Measurements from ENCODE around the gene GDF10. TPM values are rescaled to one million over a fixed set of nuclear protein-coding genes. Genes with fewer than 3 reads are reported as not detected.

The GDF10 gene
- total and polyA plus RNA-seq, 5 experiments from 2014 or later: 0.26 to 0.75 (median 0.67) TPM; not detected in 1

DNA sequence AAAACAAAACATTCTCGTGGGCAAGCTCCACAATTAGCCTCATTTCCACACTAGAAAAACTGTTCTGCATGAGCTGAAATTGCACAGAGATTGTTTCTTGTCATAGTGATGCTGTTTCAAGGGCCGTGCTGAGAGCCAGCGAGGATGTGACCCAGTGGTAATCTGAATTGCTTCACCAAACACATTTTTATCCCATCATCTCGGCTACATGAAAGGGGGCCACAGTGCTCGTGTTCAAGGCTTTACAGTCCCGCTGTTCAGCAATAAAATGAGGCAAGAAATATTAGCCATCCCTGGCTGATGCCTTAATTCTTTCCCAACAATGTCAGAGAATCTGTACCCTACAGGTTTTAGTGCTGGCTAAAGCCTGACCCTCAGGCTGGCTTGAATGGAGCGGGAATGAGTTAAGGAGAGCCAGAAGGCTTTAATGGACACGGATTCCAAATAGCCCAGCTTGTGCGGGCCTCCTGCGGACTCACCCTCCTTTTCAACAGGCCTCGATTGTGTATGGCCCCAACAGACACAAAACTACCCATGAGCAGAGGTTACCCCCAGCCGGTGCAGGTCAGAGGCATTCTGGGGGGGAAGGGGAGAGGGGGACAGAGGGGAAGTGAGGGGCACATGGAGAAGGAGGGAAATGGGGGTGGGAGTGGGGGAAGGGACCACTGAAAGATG lies 2.0 kb upstream of the GDF10 start:
- Mint-ChIP-seq H3K27ac (peak overlapping the region in 1 of 10 donors; percentile 70), H3K36me3 (no peaks in the 10 kb centered on the region), H3K4me1 (peaks cover 9 to 22% (median 20%) of the 10 kb centered on the region in 4 donors), H3K4me3 (peak overlapping the region in 2 of 10 donors; percentile 4 to 22), H3K27me3 (peaks cover 0 to 21% (median 7%) of the 10 kb centered on the region in 5 donors), H3K9me3 (no peaks in the 10 kb centered on the region)
- DNase-seq (no peak), ATAC-seq (no peak)
- POLR2A ChIA-PET: no interaction called here

DNA sequence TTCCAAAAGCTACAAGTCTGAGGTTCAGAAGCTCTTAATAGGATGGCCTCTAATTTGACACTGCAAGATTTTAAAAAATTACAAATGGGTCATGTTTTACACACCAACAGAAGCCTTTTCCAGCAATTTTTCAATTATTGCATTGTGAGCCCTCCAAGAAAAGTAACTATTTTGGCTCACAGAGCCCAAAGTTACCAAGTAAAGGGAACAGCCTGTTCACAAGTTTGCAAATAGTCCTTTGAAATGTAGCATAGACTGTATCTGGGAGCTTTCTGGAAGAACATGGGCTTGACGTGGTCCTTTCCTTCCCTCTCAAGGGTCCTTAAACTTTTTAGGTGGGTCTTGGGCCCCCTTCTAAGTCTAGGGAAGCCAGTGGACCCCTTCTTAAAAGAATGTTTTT lies 1.3 kb upstream of the GDF10 start:
- ATAC-seq (no peak), DNase-seq (no peak)
- no peaks in the 10 kb centered on the region for H3K9me3 Mint-ChIP-seq
- peak overlapping the region in 1 of 10 donors; percentile 79 for H3K27ac Mint-ChIP-seq
- no peaks in the 10 kb centered on the region for H3K36me3 Mint-ChIP-seq
- peaks cover 0 to 21% (median 7%) of the 10 kb centered on the region in 5 donors for H3K27me3 Mint-ChIP-seq
- peaks cover 13 to 24% (median 22%) of the 10 kb centered on the region in 4 donors for H3K4me1 Mint-ChIP-seq
- H3K4me3 Mint-ChIP-seq: peak overlapping the region in 4 of 10 donors; percentile 18 to 76 (median 52)
- POLR2A ChIA-PET: no interaction called here

DNA sequence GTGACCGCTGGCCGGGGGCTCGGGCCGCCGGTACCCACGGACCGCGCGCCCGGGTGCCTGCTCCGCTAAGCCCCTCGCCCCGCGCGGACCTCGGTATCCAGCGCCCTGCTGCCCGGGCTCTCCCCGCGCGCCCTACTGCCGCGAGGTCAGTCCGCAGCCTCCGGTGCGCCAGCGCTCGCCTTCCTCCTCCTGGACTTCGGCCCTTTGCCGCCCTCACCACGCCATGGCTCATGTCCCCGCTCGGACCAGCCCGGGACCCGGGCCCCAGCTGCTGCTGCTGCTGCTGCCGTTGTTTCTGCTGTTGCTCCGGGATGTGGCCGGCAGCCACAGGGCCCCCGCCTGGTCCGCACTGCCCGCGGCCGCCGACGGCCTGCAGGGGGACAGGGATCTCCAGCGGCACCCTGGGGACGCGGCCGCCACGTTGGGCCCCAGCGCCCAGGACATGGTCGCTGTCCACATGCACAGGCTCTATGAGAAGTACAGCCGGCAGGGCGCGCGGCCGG lies 483 bp downstream of the GDF10 start:
- Mint-ChIP-seq H3K27me3 (peaks cover 0 to 16% (median 4%) of the 10 kb centered on the region in 5 donors), H3K36me3 (no peaks in the 10 kb centered on the region), H3K9me3 (no peaks in the 10 kb centered on the region), H3K4me3 (peak overlapping the region; percentile 73 to 92 (median 84)), H3K4me1 (peaks cover 21 to 28% (median 26%) of the 10 kb centered on the region in 4 donors), H3K27ac (peak overlapping the region in 2 of 10 donors; percentile 26 to 75)
- ATAC-seq (peak; percentile 27 to 48), DNase-seq (no peak)
- POLR2A ChIA-PET: interaction anchor here (0.9 to 1.1 kb wide), 2 partner anchors 11 to 134 kb away, joined by 3 to 5 read pairs; no protein-coding TSS in a partner anchor

DNA sequence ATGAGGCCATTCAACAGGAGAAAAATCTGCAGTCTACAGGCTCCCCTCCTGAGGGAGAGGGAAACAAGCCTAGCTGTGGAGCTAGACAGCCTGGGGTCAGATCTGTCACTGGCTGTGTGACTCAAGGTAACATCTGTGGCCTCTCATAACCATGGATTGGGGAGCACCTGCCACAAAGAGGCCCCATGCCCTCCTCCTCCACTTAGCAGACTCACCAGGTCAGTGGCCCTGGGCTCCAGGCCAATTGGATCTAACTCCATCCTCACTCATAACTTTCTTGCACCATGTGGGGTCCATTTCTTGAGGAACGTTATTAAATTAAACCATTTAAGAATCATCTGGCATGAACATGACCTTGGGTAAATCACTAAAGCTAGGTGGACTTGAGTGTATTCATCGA lies 1.8 kb downstream of the GDF10 start:
- no peaks in the 10 kb centered on the region for H3K36me3 Mint-ChIP-seq
- H3K4me1 Mint-ChIP-seq: peaks cover 28 to 36% (median 32%) of the 10 kb centered on the region in 4 donors
- H3K9me3 Mint-ChIP-seq: no peaks in the 10 kb centered on the region
- DNase-seq (no peak), ATAC-seq (no peak)
- peak overlapping the region in 7 of 10 donors; percentile 15 to 80 (median 36) for H3K4me3 Mint-ChIP-seq
- H3K27ac Mint-ChIP-seq: peak overlapping the region in 1 of 10 donors; percentile 60
- POLR2A ChIA-PET: interaction anchor here (1.5 kb wide), 1 partner anchor 9 kb away, joined by 5 read pairs; no protein-coding TSS in a partner anchor
- H3K27me3 Mint-ChIP-seq: peaks cover 0 to 16% (median 4%) of the 10 kb centered on the region in 5 donors

DNA sequence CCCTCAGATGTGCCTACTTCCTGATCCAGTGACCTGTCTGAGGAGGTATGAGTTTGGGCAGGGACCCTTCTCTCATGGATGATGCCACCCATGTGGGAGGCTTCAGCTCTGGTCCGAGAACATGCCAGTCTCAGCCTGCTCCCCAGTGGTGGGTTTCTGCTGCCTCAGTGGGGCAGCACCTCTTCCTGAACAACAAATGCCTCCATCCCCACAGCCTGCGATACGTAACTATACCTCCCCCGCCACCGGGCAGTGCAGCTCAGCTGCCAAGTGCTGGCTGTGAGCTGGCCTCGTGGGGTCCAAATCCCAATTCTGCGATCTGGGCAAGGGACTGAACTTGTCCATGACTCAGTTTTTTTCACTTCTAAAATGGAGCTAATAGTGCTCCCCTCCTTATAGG lies 3.1 kb downstream of the GDF10 start:
- H3K9me3 Mint-ChIP-seq: no peaks in the 10 kb centered on the region
- ATAC-seq: no peak
- H3K4me1 Mint-ChIP-seq: peaks cover 32 to 46% (median 41%) of the 10 kb centered on the region in 4 donors
- peak overlapping the region in 2 of 10 donors; percentile 21 to 82 for H3K27ac Mint-ChIP-seq
- peak overlapping the region in 2 of 10 donors; percentile 21 to 33 for H3K4me3 Mint-ChIP-seq
- no peaks in the 10 kb centered on the region for H3K36me3 Mint-ChIP-seq
- peaks cover 0 to 16% (median 4%) of the 10 kb centered on the region in 5 donors for H3K27me3 Mint-ChIP-seq
- POLR2A ChIA-PET: interaction anchor here (0.7 to 1.5 kb wide), 3 partner anchors 8 to 137 kb away, joined by 3 to 5 read pairs (median 3); no protein-coding TSS in a partner anchor
- DNase-seq: no peak

DNA sequence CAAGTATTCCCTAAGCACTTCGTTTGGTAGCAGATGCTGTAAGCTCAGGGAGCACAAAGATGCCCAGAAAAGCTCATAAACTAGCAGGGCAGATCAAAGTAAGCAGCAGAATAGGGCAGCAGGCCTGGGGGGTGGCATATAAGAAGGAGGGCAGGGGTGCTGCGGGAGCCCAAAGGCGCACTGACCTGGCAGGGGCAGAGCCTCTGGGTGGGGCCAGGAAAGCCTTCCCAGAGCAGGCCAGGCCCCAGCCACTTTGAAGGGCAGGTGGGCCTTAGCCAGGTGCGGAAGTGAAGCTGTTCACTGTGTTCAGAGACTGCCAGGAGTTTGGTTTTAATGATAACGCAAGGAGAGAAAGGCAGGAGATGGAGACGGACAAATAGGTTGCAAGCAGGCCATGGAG lies 3.9 kb downstream of the GDF10 start:
- Mint-ChIP-seq H3K4me3 (no peak overlapping the region), H3K27me3 (peaks cover 0 to 16% (median 4%) of the 10 kb centered on the region in 5 donors), H3K4me1 (peaks cover 32 to 50% (median 42%) of the 10 kb centered on the region in 4 donors), H3K27ac (peak overlapping the region in 1 of 10 donors; percentile 21), H3K9me3 (no peaks in the 10 kb centered on the region), H3K36me3 (no peaks in the 10 kb centered on the region)
- DNase-seq (no peak), ATAC-seq (no peak)
- POLR2A ChIA-PET: interaction anchor here (0.9 kb wide), 1 partner anchor 138 kb away, joined by 3 read pairs; no protein-coding TSS in a partner anchor

DNA sequence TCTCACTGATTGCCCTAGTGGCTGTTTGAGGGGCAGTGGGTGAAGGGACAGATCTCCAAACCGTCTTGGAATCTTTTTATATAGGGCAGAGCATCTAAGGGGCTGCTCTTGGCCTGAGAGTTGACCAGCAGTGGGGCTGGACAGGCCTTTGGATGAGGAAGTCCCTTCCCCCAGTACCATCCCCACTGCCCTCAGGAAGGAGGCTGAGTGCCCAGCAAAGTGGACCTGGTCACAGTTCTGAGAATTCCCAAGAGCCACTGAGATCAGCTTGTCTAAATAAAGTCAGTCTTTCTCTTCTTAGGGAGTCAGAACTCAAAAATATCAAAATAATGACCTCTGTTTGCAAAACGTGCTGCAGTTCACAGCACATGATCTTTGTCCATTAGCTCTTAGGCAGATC lies 5.6 kb downstream of the GDF10 start:
- H3K9me3 Mint-ChIP-seq: no peaks in the 10 kb centered on the region
- H3K27me3 Mint-ChIP-seq: peaks cover 0 to 10% (median 4%) of the 10 kb centered on the region in 5 donors
- no peaks in the 10 kb centered on the region for H3K36me3 Mint-ChIP-seq
- H3K27ac Mint-ChIP-seq: peak overlapping the region in 3 of 10 donors; percentile 31 to 77 (median 60)
- H3K4me3 Mint-ChIP-seq: no peak overlapping the region
- DNase-seq (no peak), ATAC-seq (no peak)
- H3K4me1 Mint-ChIP-seq: peaks cover 30 to 52% (median 44%) of the 10 kb centered on the region in 4 donors
- POLR2A ChIA-PET: interaction anchor here (1.0 kb wide), 1 partner anchor 19 kb away, joined by 3 read pairs; no protein-coding TSS in a partner anchor

DNA sequence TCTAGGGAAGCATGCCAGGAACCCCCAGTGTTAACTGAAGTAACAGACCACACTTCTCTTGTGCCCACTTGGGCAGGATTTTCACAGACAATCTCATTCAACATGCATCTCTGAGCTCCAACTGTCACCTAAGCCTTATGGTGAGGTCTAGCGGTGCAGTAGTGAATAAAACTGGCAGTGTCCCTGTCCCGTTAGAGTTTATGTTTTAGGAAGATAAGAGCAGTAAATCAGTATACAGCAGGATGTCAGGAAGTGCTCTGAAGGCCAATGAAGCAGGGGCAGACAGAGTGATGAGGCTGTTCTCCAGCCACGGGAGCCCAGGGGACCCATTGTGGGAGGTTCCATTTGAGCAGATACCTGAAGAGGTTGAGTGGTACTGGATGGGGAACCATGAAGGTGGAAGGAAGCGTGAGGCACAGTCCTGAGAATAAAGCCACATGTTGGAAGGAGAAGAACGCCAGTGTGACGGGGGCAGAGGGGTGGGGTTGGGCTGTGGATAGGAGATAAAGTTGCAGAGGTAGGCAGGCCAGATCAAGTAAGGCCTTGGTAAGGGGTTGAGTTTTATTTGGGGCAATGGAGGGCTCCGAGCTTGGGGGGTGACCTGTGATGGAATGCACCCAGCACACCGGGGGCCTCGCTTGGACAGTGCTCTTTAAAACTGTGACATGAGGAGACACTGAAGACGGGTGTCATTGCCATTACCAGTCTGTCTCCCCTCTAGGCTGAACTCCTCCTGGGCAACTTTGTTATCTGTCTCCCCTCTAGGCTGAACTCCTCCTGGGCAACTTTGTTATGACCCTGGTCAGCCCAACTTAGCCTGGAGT lies 6.6 kb downstream of the GDF10 start:
- Mint-ChIP-seq H3K27ac (peak overlapping the region in 8 of 10 donors; percentile 15 to 87 (median 46)), H3K36me3 (no peaks in the 10 kb centered on the region), H3K27me3 (peaks cover 0 to 6% (median 0%) of the 10 kb centered on the region in 5 donors), H3K9me3 (no peaks in the 10 kb centered on the region), H3K4me3 (peak overlapping the region in 2 of 10 donors; percentile 23 to 44), H3K4me1 (peaks cover 35 to 53% (median 45%) of the 10 kb centered on the region in 4 donors)
- POLR2A ChIA-PET: interaction anchor here (1.0 kb wide), 1 partner anchor 20 kb away, joined by 3 read pairs; no protein-coding TSS in a partner anchor
- ATAC-seq (no peak), DNase-seq (no peak)

DNA sequence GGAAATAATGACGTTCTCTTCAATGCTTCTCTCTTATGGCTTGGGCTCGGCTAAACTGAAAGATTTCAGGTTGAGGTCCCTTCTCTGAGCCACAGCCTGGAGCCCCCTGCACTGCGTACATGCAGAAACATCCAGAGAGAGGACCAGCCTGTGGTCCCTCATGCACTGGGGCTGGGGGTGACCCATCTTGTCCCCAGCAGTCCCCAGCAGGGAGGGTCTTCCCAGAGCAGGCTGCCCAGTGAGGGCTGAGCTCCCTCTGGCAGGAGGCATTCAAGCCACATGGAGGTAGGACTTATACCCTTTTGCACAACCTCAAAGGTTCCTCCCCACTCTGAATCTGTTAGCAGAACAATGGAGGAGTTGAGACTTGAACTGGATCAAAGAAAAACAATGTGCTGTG lies 7.4 kb downstream of the GDF10 start:
- Mint-ChIP-seq H3K36me3 (no peaks in the 10 kb centered on the region), H3K4me3 (no peak overlapping the region), H3K27me3 (peaks cover 0 to under 1% (median 0%) of the 10 kb centered on the region in 5 donors), H3K4me1 (peaks cover 34 to 61% (median 46%) of the 10 kb centered on the region in 4 donors), H3K9me3 (no peaks in the 10 kb centered on the region), H3K27ac (peak overlapping the region in 5 of 10 donors; percentile 25 to 87 (median 66))
- no peak for DNase-seq
- ATAC-seq: no peak
- POLR2A ChIA-PET: no interaction called here

DNA sequence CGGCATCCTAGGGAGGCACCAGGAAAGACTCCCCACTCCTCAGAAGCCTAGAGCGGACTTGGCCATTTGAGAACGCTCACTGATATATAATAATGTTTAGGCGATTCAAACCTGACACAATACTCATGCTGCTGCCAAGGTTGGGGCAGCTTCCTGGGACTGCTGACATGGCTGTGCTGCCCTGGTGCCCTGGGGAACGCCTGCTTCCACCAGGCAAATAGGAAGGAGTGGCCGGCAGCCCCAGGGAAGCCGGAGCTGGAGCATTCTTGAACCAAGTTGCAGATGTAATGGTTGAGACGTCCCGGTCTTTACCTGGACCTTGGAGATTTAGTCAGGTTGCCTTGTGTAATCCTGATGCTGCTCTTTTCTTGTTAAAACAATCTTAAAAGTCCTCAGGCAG lies 8.8 kb downstream of the GDF10 start:
- POLR2A ChIA-PET: interaction anchor here (1.0 kb wide), 1 partner anchor 142 kb away, joined by 3 read pairs; no protein-coding TSS in a partner anchor
- no peak for DNase-seq
- no peaks in the 10 kb centered on the region for H3K9me3 Mint-ChIP-seq
- peak overlapping the region in 2 of 10 donors; percentile 52 to 83 for H3K27ac Mint-ChIP-seq
- ATAC-seq: no peak
- H3K4me3 Mint-ChIP-seq: no peak overlapping the region
- H3K36me3 Mint-ChIP-seq: no peaks in the 10 kb centered on the region
- peaks cover 30 to 54% (median 43%) of the 10 kb centered on the region in 4 donors for H3K4me1 Mint-ChIP-seq
- no peaks in the 10 kb centered on the region for H3K27me3 Mint-ChIP-seq

DNA sequence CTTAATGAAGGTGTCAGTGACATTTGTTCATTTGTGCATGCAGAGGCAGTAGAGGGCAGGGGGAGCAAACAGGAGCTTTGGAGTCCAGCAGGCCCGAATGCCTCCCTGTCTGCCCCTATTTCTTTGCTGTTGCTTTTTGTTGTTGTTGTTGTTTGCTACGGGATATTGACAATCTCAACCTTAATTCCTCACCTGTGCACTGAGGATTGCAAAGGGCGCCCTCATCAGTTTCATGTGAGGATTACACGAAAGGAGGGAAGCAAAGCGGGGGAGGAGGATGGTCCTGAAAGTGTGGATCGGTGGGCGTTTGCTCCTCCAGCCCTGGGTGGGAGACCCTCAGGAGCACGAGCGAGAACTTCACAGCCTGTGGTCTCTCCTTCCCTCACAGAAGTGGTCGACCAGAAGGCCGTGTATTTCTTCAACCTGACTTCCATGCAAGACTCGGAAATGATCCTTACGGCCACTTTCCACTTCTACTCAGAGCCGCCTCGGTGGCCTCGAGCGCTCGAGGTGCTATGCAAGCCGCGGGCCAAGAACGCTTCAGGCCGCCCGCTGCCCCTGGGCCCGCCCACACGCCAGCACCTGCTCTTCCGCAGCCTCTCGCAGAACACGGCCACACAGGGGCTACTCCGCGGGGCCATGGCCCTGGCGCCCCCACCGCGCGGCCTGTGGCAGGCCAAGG lies 9.6 kb downstream of the GDF10 start:
- POLR2A ChIA-PET: interaction anchor here (1.0 kb wide), 1 partner anchor 143 kb away, joined by 3 read pairs; no protein-coding TSS in a partner anchor
- Mint-ChIP-seq H3K4me1 (peaks cover 30 to 54% (median 41%) of the 10 kb centered on the region in 4 donors), H3K9me3 (no peaks in the 10 kb centered on the region), H3K27ac (peak overlapping the region in 6 of 10 donors; percentile 6 to 83 (median 53)), H3K4me3 (no peak overlapping the region), H3K27me3 (no peaks in the 10 kb centered on the region), H3K36me3 (no peaks in the 10 kb centered on the region)
- no peak for ATAC-seq
- DNase-seq: peak in 1 of 10 donors; percentile 17

Data from naive thymus-derived CD8-positive, alpha-beta T cell (primary cell).